H9 (cell line): ENCODE data around the gene ASPN. TPM values are rescaled to one million over a fixed set of nuclear protein-coding genes. Genes with fewer than 3 reads are reported as not detected.

Experiments
- DNase-seq: peaks from one replicate; pipeline ENCODE4 v3.0.0-alpha.2; 2017
- H2AFZ ChIP-seq: one replicate; pipeline ENCODE4 v1.6.1; 2013; ENCODE audit warnings: mild to moderate bottlenecking, low read length, control low read depth, moderate library complexity
- H2AK5ac ChIP-seq: 2 replicates; pipeline ENCODE4 v1.6.1; 2013; ENCODE audit warnings: low read length, control low read depth, mixed read lengths; ENCODE audit not compliant: insufficient read length
- H2BK120ac ChIP-seq: one replicate; pipeline ENCODE4 v1.6.1; 2013; ENCODE audit warnings: low read depth, mild to moderate bottlenecking, low read length, control low read depth, inconsistent platforms; ENCODE audit not compliant: poor library complexity, severe bottlenecking
- H2BK12ac ChIP-seq: 2 replicates; pipeline ENCODE4 v1.6.1; 2013; ENCODE audit warnings: low read length, control low read depth, mixed read lengths, low read depth; ENCODE audit not compliant: insufficient read length
- H2BK15ac ChIP-seq: 2 replicates; pipeline ENCODE4 v1.6.1; 2013; ENCODE audit warnings: low read depth, low read length, control low read depth
- H2BK20ac ChIP-seq: one replicate; pipeline ENCODE4 v1.6.1; 2013; ENCODE audit warnings: low read depth, mild to moderate bottlenecking, low read length, control low read depth, inconsistent platforms; ENCODE audit not compliant: poor library complexity, severe bottlenecking
- H2BK5ac ChIP-seq: 2 replicates; pipeline ENCODE4 v1.6.1; 2013; ENCODE audit warnings: low read length, control low read depth, mixed read lengths; ENCODE audit not compliant: insufficient read length
- H3K14ac ChIP-seq: 2 replicates; pipeline ENCODE4 v1.6.1; 2013; ENCODE audit warnings: low read length, control low read depth; ENCODE audit not compliant: insufficient read depth
- H3K18ac ChIP-seq: 2 replicates; pipeline ENCODE4 v1.6.1; 2013; ENCODE audit warnings: low read depth, mild to moderate bottlenecking, mixed read lengths, low read length, control low read depth; ENCODE audit not compliant: insufficient read length
- H3K23ac ChIP-seq: 2 replicates; pipeline ENCODE4 v1.6.1; 2013; ENCODE audit warnings: low read length, control low read depth, mixed read lengths, low read depth; ENCODE audit not compliant: insufficient read length
- H3K23me2 ChIP-seq: 2 replicates; pipeline ENCODE4 v1.6.1; 2013; ENCODE audit warnings: low read depth, mild to moderate bottlenecking, mixed read lengths, low read length, control low read depth; ENCODE audit not compliant: insufficient read length, poor library complexity, severe bottlenecking
- H3K27ac ChIP-seq: 2 replicates; pipeline ENCODE4 v1.5.1; 2013; ENCODE audit warnings: low read length, control low read depth, mixed read lengths, low read depth; ENCODE audit not compliant: insufficient read length
- H3K27me3 ChIP-seq: 2 replicates; pipeline ENCODE4 v1.6.1; 2013; ENCODE audit warnings: low read length, control low read depth, inconsistent platforms; ENCODE audit not compliant: insufficient read depth
- H3K4ac ChIP-seq: 2 replicates; pipeline ENCODE4 v1.6.1; 2013; ENCODE audit warnings: low read depth, mild to moderate bottlenecking, control low read depth, inconsistent platforms, low read length, moderate library complexity
- H3K4me1 ChIP-seq: 2 replicates; pipeline ENCODE4 v1.6.1; 2013; ENCODE audit warnings: low read length, control low read depth, inconsistent platforms; ENCODE audit not compliant: insufficient read depth
- H3K4me2 ChIP-seq: 2 replicates; pipeline ENCODE4 v1.6.1; 2013; ENCODE audit warnings: low read length, control low read depth, mixed read lengths; ENCODE audit not compliant: insufficient read length, insufficient read depth
- H3K56ac ChIP-seq: 2 replicates; pipeline ENCODE4 v1.6.1; 2013; ENCODE audit warnings: low read depth, mild to moderate bottlenecking, mixed read lengths, low read length, control low read depth; ENCODE audit not compliant: insufficient read length
- H3K79me1 ChIP-seq: 2 replicates; pipeline ENCODE4 v1.6.1; 2013; ENCODE audit warnings: low read depth, mild to moderate bottlenecking, moderate library complexity, low read length, control low read depth, inconsistent platforms; ENCODE audit not compliant: insufficient read depth, poor library complexity, severe bottlenecking
- H3K79me2 ChIP-seq: 2 replicates; pipeline ENCODE4 v1.6.1; 2013; ENCODE audit warnings: low read length, control low read depth, inconsistent platforms; ENCODE audit not compliant: insufficient read depth
- H3K9ac ChIP-seq: 2 replicates; pipeline ENCODE4 v1.6.1; 2013; ENCODE audit warnings: low read length, control low read depth, mixed read lengths; ENCODE audit not compliant: insufficient read length; ENCODE audit errors: extremely low read depth
- H3K9me3 ChIP-seq: one replicate; pipeline ENCODE4 v1.6.1; 2013; ENCODE audit warnings: low read depth, low read length, inconsistent platforms; ENCODE audit not compliant: control insufficient read depth
- H3T11ph ChIP-seq: one replicate; pipeline ENCODE4 v1.6.1; 2013; ENCODE audit warnings: mild to moderate bottlenecking, low read length, control low read depth, inconsistent platforms
- H4K20me1 ChIP-seq: one replicate; pipeline ENCODE4 v1.6.1; 2013; ENCODE audit not compliant: control insufficient read depth, insufficient read length, insufficient read depth
- H4K5ac ChIP-seq: 2 replicates; pipeline ENCODE4 v1.6.1; 2013; ENCODE audit warnings: low read depth, mild to moderate bottlenecking, mixed read lengths, low read length, control low read depth; ENCODE audit not compliant: insufficient read length
- H4K8ac ChIP-seq: replicated peaks from 2 replicates; pipeline ENCODE4 v1.6.1; 2013; ENCODE audit warnings: low read length, control low read depth, mixed read lengths, low read depth; ENCODE audit not compliant: insufficient read length
- H4K91ac ChIP-seq: 2 replicates; pipeline ENCODE4 v1.6.1; 2013; ENCODE audit warnings: low read depth, mild to moderate bottlenecking, moderate library complexity, mixed read lengths, low read length, control low read depth; ENCODE audit not compliant: insufficient read length
- H3K27ac Mint-ChIP-seq, 3 experiments: 2 replicates in 2 of 3; 3 replicates in 1 of 3; pipeline ENCODE4 v1.8.0; 2020 to 2021; ENCODE audit warnings: mixed read lengths in 3 of 3, mild to moderate bottlenecking in 1 of 3, moderate library complexity in 1 of 3
- H3K27me3 Mint-ChIP-seq: 2 replicates; pipeline ENCODE4 v1.8.0; 2021; ENCODE audit warnings: low read depth, mild to moderate bottlenecking, moderate library complexity, mixed read lengths
- H3K36me3 Mint-ChIP-seq, 3 experiments: 2 replicates in 2 of 3; 3 replicates in 1 of 3; pipeline ENCODE4 v1.8.0; 2020 to 2021; ENCODE audit warnings: low read depth in 3 of 3, mixed read lengths in 3 of 3; ENCODE audit not compliant: insufficient read depth in 1 of 3
- H3K4me1 Mint-ChIP-seq, 2 experiments: 2 replicates each; pipeline ENCODE4 v1.8.0; 2020; ENCODE audit warnings: mixed read lengths in 2 of 2
- H3K4me3 Mint-ChIP-seq, 2 experiments: 2 replicates in 1 of 2; 3 replicates in 1 of 2; pipeline ENCODE4 v1.8.0; 2020 to 2021; ENCODE audit warnings: mild to moderate bottlenecking in 2 of 2, mixed read lengths in 2 of 2, moderate library complexity in 1 of 2
- H3K9me3 Mint-ChIP-seq, 2 experiments: 2 replicates in 1 of 2; 3 replicates in 1 of 2; pipeline ENCODE4 v1.8.0; 2020; ENCODE audit warnings: mild to moderate bottlenecking in 2 of 2, mixed read lengths in 2 of 2, moderate library complexity in 1 of 2
- WGBS: extraction: QIAGEN DNeasy Blood & Tissue Kit; methylation state at CpG from one replicate; pipeline ENCODE4 v1.1.7; 2013; ENCODE audit warnings: missing lambda C conversion rate, low lambda C conversion rate, mixed read lengths; ENCODE audit not compliant: insufficient read length; ENCODE audit errors: extremely low coverage; 5-methylcytosine and 5-hydroxymethylcytosine counted together
- total RNA-seq: library from RNA; stranded (reverse); gene quantifications from 2 replicates; pipeline ENCODE4 v1.2.1, GENCODE V29; 2021
- TF ChIP-seq, protein P1 (sequence below): fragments of 200-600 bp; sonication (generic); conservative IDR thresholded peaks from 3 replicates; pipeline ENCODE4 v1.8.0; 2021; ENCODE audit warnings: antibody characterized with exemption, mild to moderate bottlenecking

Gene ASPN
- total RNA-seq, 1 experiment from 2014 or later = not detected

DNA sequence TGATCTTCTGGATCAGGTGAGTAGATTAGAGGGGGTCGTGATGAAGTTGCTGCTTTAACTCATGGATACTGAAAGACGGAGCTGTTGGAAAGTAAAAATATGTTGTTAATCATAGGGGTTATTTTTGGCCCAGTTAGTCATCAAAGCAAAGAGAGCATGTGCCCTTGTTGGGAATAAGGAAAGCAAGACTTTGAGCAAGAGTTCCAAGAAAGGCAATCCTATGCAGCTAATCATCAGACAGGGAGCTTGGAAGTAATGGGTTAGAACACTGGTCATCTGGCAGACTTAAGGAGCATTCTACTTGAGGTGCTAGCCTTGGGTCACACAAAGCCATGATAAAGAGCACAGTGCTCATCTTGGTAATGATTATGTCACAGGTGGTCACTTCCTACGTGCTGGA, 18.3 kb downstream of the ASPN start:
- Histone ChIP-seq H2BK5ac (no peak overlapping the region), H4K5ac (no peak overlapping the region), H4K91ac (no peak overlapping the region), H3K79me2 (no peaks in the 10 kb centered on the region), H2BK120ac (no peak overlapping the region), H3K14ac (no peak overlapping the region), H3K23ac (no peak overlapping the region), H2BK12ac (no peak overlapping the region), H4K8ac (no peak overlapping the region), H3K27ac (no peak overlapping the region), H3K9ac (no peak overlapping the region), H3K9me3 (no peaks in the 10 kb centered on the region), H3K27me3 (no peaks in the 10 kb centered on the region), H3T11ph (no peak overlapping the region), H3K23me2 (no peaks in the 10 kb centered on the region), H2BK15ac (no peak overlapping the region), H4K20me1 (no peaks in the 10 kb centered on the region), H3K18ac (no peak overlapping the region), H2BK20ac (no peak overlapping the region), H3K79me1 (no peaks in the 10 kb centered on the region), H3K4me2 (no peak overlapping the region), H2AK5ac (no peak overlapping the region), H2AFZ (no peak overlapping the region), H3K56ac (no peak overlapping the region), H3K4ac (no peak overlapping the region), H3K4me1 (0 out of 2 replicates have a peak, but pooled peaks cover 3% of the 10 kb centered on the region)
- Mint-ChIP-seq H3K27ac (no peak overlapping the region), H3K4me3 (no peak overlapping the region), H3K9me3 (no peaks in the 10 kb centered on the region), H3K27me3 (no peaks in the 10 kb centered on the region), H3K4me1 (peaks cover 11% of the 10 kb centered on the region in 2 experiments), H3K36me3 (no peaks in the 10 kb centered on the region)
- no CpG with 5 or more reads among the region's 3 CpGs for WGBS
- DNase-seq = no peak
- TF ChIP-seq, protein P1, sequence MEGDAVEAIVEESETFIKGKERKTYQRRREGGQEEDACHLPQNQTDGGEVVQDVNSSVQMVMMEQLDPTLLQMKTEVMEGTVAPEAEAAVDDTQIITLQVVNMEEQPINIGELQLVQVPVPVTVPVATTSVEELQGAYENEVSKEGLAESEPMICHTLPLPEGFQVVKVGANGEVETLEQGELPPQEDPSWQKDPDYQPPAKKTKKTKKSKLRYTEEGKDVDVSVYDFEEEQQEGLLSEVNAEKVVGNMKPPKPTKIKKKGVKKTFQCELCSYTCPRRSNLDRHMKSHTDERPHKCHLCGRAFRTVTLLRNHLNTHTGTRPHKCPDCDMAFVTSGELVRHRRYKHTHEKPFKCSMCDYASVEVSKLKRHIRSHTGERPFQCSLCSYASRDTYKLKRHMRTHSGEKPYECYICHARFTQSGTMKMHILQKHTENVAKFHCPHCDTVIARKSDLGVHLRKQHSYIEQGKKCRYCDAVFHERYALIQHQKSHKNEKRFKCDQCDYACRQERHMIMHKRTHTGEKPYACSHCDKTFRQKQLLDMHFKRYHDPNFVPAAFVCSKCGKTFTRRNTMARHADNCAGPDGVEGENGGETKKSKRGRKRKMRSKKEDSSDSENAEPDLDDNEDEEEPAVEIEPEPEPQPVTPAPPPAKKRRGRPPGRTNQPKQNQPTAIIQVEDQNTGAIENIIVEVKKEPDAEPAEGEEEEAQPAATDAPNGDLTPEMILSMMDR = no peak
